Heart left ventricle (tissue), 16 donors: ENCODE measurements around the gene REP15. TPM values are rescaled to one million over a fixed set of nuclear protein-coding genes. Genes with fewer than 3 reads are reported as not detected.
A peak's percentile ranks its signal among the peaks of the same experiment; 100 is the strongest.

Experiments
- ATAC-seq, 4 donors: fragments of 200-7000 bp; cut with Tn5 transposase; one replicate each; pipeline ENCODE4 v1.9.1; 2020 to 2022; ENCODE audit warnings: moderate library complexity in 4 of 4, mild to moderate bottlenecking in 3 of 4, moderate number of reproducible peaks in 1 of 4
- DNase-seq, 5 donors: peaks; one replicate each; pipeline ENCODE4 v3.0.0-alpha.2; 2020
- H3K27ac ChIP-seq, 12 donors: fragments of 200-600 bp; sonication (generic) in 4 of 12; one replicate each; pipeline versions ENCODE4 v1.5.0 to v1.8.0; 2016 to 2022; ENCODE audit warnings: mild to moderate bottlenecking in 2 of 12
- H3K27me3 ChIP-seq, 9 donors: fragments of 200-600 bp; sonication (generic) in 2 of 9; one replicate each; pipeline versions ENCODE4 v1.5.1 to v1.8.0; 2016 to 2022; ENCODE audit warnings: mild to moderate bottlenecking in 3 of 9
- H3K36me3 ChIP-seq, 9 donors: fragments of 200-600 bp; sonication (generic) in 2 of 9; one replicate each; pipeline versions ENCODE4 v1.5.0 to v1.8.0; 2018 to 2022; ENCODE audit warnings: mild to moderate bottlenecking in 2 of 9
- H3K4me1 ChIP-seq, 12 donors: fragments of 200-600 bp; sonication (generic) in 4 of 12; one replicate each; pipeline versions ENCODE4 v1.5.0 to v1.8.0; 2016 to 2022; ENCODE audit warnings: mild to moderate bottlenecking in 3 of 12
- H3K4me3 ChIP-seq, 12 donors: fragments of 200-600 bp; sonication (generic) in 4 of 12; one replicate each; pipeline versions ENCODE4 v1.5.0 to v1.8.0; 2017 to 2022; ENCODE audit warnings: mild to moderate bottlenecking in 9 of 12, moderate library complexity in 4 of 12
- H3K9me3 ChIP-seq, 12 donors: fragments of 200-600 bp; sonication (generic) in 4 of 12; one replicate each; pipeline versions ENCODE4 v1.5.0 to v1.8.0; 2016 to 2022; ENCODE audit warnings: mild to moderate bottlenecking in 1 of 12
- CTCF ChIP-seq, 12 donors: fragments of 200-600 bp; sonication (generic) in 4 of 12; IDR thresholded peaks; one replicate each; pipeline versions ENCODE4 v1.5.0 to v1.8.0; 2018 to 2022; ENCODE audit warnings: antibody characterized with exemption in 12 of 12, mild to moderate bottlenecking in 5 of 12
- POLR2A ChIP-seq, 2 donors: fragments of 450-650 bp; IDR thresholded peaks; one replicate each; pipeline ENCODE4 v1.6.1; 2017; ENCODE audit warnings: antibody characterized with exemption in 2 of 2, mild to moderate bottlenecking in 2 of 2, moderate library complexity in 2 of 2
- WGBS, 4 donors: extraction: QIAGEN DNeasy Blood & Tissue Kit in 2 of 4; methylation state at CpG; one replicate each; pipeline versions ENCODE4 v1.1.5 to v1.1.7; 2013 to 2018; 5-methylcytosine and 5-hydroxymethylcytosine counted together
- intact Hi-C, 10 donors: fragments of 100-400 bp; cut with DNase I; formaldehyde crosslinking; loops; one replicate each; pipeline versions ENCODE4 v1.11.1 to v1.14.2; 2022
- polyA plus RNA-seq, 2 donors: library from polyadenylated mRNA; stranded (reverse); fragments of 200-250 nt; gene quantifications; one replicate each; pipeline ENCODE4 v1.2.3, GENCODE V29; 2013
- total RNA-seq, 9 donors: library from RNA; depleted of rRNA in 2 of 9; stranded (reverse); fragments of >200 nt in 2 of 9; fragmentation: NEBNext Ultra II Directional in 3 of 9; extraction: Animal tissue kit (Norgen Biotek cat#: 25700) in 3 of 9; gene quantifications; one replicate each; pipeline versions ENCODE4 v1.1.0 to v1.2.4, GENCODE V29; 2016 to 2023
- donor health status: ischemic (EF 13 %, LVEDD 7.1; RV severe dilation, severe dysfunction).
- donor health status: healthy with polysubstance abuse.
- donor health status: DM: no; HTN: yes; CAD: no.
- donor health status: DM: no; HTN: no; CAD: no.
- donor health status: ischemic (EF 25% LVEDD 6.9; RV normal size, moderate dysfunction).
- donor health status: ischemic (EF 25% LVEDD 5.7; RV mildly dilated, moderate dysfunction).
- donor health status: healthy.
- donor health status: DM: yes; HTN: yes; CAD: no.
- donor health status: ischemic (EF 35%, LVEDD 5.7; RV mildly dilated, moderate dysfunction).
- donor health status: nonischemic (EF 11% LVEDD 7.7; RV severe dilation, severe dysfunction).
- donor health status: DM: yes; HTN: yes; CAD: no.
- donor health status: PGD.
- donor health status: ischemic (EF 29% LVEDD 5.4; RV normal size, mild dysfunction).
- donor health status: nonischemic (EF 23%, LVEDD 6.1; RV moderate dilation, normal function).

The REP15 gene
- total and polyA plus RNA-seq, 11 donors = 3.7 to 7.9 (median 5.0) TPM

DNA sequence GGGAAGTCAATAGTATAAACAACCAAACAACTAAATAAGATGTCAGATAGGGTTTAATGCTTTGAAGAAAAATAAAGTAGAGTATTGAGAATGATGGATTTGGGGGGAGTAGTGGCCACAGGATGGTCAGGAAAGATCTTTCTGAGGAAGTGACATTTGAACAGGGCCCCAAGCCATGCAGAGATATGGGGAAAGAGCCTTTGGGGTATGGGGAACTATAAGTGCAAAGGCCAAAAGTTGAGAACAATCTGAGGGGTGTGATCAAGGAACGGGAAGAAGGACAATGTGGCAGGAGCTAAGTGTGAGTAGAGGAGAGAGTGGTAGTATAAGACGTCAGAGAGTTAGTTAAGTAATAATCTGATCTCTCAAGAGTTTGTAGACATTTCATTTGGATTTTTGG, 15.7 kb downstream of the REP15 start:
- ATAC-seq (no peak), DNase-seq (no peak)
- H3K4me3 ChIP-seq = peak overlapping the region in 9 of 12 donors; percentile 68 to 98 (median 84)
- peaks cover 0 to 27% (median 15%) of the 10 kb centered on the region in 12 donors for H3K4me1 ChIP-seq
- H3K27ac ChIP-seq = no peak overlapping the region
- intact Hi-C loops = loop anchor here in 1 of 10 donors (5.0 kb wide), 1 partner anchor 70 kb away; the partner anchor contains the start of genes KLHL42 and MANSC4
- no peaks in the 10 kb centered on the region for H3K27me3 ChIP-seq
- peaks cover 4 to 30% (median 20%) of the 10 kb centered on the region in 9 donors for H3K36me3 ChIP-seq
- 53 to 71% (median 68%) methylated on average over 2 of the region's 2 CpGs for WGBS, 4 donors
- TF ChIP-seq POLR2A (IDR thresholded peaks at IDR 0.05) (no peak), CTCF (IDR thresholded peaks at IDR 0.05) (no peak)
- no peaks in the 10 kb centered on the region for H3K9me3 ChIP-seq

- Histone ChIP-seq H3K27ac (no peak overlapping the region), H3K4me3 (no peak overlapping the region), H3K9me3 (no peaks in the 10 kb centered on the region), H3K27me3 (no peaks in the 10 kb centered on the region), H3K4me1 (no peaks in the 10 kb centered on the region), H3K36me3 (peaks cover 0 to 98% (median 80%) of the 10 kb centered on the region in 9 donors)
- no peak for TF ChIP-seq POLR2A (IDR thresholded peaks at IDR 0.05)
- no peak for TF ChIP-seq CTCF (IDR thresholded peaks at IDR 0.05)
- 80 to 93% (median 89%) methylated on average over 1 of the region's 1 CpG for WGBS, 4 donors
- DNase-seq (no peak), ATAC-seq (no peak)
- intact Hi-C loops = loop anchor here in 1 of 10 donors (10.0 kb wide), 1 partner anchor 62 kb away; the partner anchor contains the start of genes KLHL42 and MANSC4
Observed at GRCh38 chr12:27723212-27723611, 27.0 kb downstream of the REP15 start.

DNA sequence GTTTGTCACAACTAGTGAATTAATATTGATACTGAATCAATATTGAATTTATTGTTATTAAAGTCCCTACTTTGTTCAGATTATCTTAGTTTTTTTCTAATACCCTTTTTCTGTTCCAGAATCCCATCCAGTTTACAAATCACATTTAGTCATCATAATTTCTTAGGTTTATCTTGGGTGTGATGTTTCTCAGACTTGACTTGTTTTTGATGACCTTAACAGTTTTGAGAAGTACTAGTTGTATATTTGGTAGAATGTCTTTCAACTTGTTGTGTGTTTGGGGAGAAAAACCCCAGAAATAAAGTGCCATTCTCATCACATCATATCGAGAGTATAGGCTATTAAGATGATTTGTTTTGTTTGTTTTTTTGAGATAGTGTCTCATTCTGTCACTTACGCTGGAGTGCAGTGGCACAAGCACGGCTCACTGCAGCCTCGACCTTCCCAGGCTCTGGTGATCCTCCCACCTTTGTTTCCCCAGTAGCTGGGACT, 33.9 kb downstream of the REP15 start:
- Histone ChIP-seq H3K27me3 (no peaks in the 10 kb centered on the region), H3K4me3 (no peak overlapping the region), H3K36me3 (peaks cover 0 to 86% (median 64%) of the 10 kb centered on the region in 9 donors), H3K9me3 (no peaks in the 10 kb centered on the region), H3K4me1 (no peaks in the 10 kb centered on the region), H3K27ac (no peak overlapping the region)
- ATAC-seq (no peak), DNase-seq (no peak)
- TF ChIP-seq POLR2A (IDR thresholded peaks at IDR 0.05) = no peak
- TF ChIP-seq CTCF (IDR thresholded peaks at IDR 0.05) = no peak
- WGBS, 4 donors = 91 to 93% (median 92%) methylated on average over 4 of the region's 4 CpGs
- intact Hi-C loops = loop anchor here (5.0 to 10.0 kb wide), 8 partner anchors 92 to 1147 kb away; no protein-coding TSS in a partner anchor

- H3K27ac ChIP-seq = no peak overlapping the region
- peaks cover 0 to 86% (median 64%) of the 10 kb centered on the region in 9 donors for H3K36me3 ChIP-seq
- H3K27me3 ChIP-seq = no peaks in the 10 kb centered on the region
- TF ChIP-seq POLR2A (IDR thresholded peaks at IDR 0.05) = no peak
- TF ChIP-seq CTCF (IDR thresholded peaks at IDR 0.05) = peak in 3 of 12 donors; percentile 4 to 13 (median 5)
- H3K4me1 ChIP-seq = no peaks in the 10 kb centered on the region
- no peaks in the 10 kb centered on the region for H3K9me3 ChIP-seq
- ATAC-seq (peak in 1 of 4 donors; percentile 58), DNase-seq (no peak)
- intact Hi-C loops = loop anchor here (2.0 to 10.0 kb wide), 10 partner anchors 89 to 1145 kb away; no protein-coding TSS in a partner anchor
- 57 to 66% (median 63%) methylated on average over 2 of the region's 2 CpGs for WGBS, 4 donors
- H3K4me3 ChIP-seq = no peak overlapping the region
Observed at GRCh38 chr12:27732281-27732680, 36.0 kb downstream of the REP15 start.
